GM12874 (cell line): ENCODE measurements around the gene KLHDC4.

Source experiments
- TF ChIP-seq, protein P1 (sequence below): IDR thresholded peaks from 2 replicates; pipeline ENCODE4 v1.5.1; 2011; ENCODE audit warnings: low read depth, mild to moderate bottlenecking, control low read depth, low read length, moderate library complexity; ENCODE audit not compliant: insufficient read depth

The KLHDC4 gene

GRCh38 chr16:87778830-87779579 lies 13.2 kb upstream of the KLHDC4 start:
- TF ChIP-seq, protein P1, sequence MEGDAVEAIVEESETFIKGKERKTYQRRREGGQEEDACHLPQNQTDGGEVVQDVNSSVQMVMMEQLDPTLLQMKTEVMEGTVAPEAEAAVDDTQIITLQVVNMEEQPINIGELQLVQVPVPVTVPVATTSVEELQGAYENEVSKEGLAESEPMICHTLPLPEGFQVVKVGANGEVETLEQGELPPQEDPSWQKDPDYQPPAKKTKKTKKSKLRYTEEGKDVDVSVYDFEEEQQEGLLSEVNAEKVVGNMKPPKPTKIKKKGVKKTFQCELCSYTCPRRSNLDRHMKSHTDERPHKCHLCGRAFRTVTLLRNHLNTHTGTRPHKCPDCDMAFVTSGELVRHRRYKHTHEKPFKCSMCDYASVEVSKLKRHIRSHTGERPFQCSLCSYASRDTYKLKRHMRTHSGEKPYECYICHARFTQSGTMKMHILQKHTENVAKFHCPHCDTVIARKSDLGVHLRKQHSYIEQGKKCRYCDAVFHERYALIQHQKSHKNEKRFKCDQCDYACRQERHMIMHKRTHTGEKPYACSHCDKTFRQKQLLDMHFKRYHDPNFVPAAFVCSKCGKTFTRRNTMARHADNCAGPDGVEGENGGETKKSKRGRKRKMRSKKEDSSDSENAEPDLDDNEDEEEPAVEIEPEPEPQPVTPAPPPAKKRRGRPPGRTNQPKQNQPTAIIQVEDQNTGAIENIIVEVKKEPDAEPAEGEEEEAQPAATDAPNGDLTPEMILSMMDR: peak; percentile 95

DNA sequence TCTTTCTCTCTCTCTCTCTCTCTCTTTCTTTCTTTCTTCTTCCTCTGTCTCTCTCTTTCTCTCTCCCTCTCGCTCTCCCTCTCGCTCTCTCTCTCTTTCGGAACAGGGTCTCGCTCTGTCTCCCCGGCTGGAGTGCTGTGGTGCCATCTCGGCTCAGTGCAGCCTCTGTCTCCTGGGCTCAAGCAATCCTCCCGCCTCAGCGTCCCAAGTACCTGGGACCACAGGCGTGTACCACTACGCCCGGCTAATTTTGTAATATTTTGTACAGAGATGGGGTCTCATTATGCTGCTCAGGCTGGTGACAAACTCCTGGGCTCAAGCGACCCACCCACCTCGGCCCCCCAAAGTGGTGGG lies 12.7 kb upstream of the KLHDC4 start:
- TF ChIP-seq, protein P1: no peak

DNA sequence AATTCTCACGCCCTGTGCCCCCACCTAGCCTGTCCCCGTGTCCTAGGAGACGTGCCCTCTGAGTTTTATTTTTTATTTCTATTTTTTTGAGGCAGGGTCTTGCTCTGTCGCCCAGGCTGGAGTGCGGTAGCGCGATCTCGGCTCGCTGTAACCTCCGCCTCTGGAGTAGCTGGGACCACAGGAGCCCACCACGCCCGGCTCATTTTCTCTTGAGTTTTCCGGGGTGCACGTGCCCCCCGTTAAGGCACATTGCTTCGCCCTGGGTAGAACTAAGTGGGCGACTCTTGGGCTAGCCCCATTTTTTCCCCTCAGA lies 655 bp upstream of the KLHDC4 start:
- TF ChIP-seq, protein P1: no peak

GRCh38 chr16:87765473-87765775 lies 362 bp downstream of the KLHDC4 start:
- TF ChIP-seq, protein P1: no peak

- TF ChIP-seq, protein P1: no peak
Measured at GRCh38 chr16:87764600-87765472, 950 bp downstream of the KLHDC4 start.

DNA sequence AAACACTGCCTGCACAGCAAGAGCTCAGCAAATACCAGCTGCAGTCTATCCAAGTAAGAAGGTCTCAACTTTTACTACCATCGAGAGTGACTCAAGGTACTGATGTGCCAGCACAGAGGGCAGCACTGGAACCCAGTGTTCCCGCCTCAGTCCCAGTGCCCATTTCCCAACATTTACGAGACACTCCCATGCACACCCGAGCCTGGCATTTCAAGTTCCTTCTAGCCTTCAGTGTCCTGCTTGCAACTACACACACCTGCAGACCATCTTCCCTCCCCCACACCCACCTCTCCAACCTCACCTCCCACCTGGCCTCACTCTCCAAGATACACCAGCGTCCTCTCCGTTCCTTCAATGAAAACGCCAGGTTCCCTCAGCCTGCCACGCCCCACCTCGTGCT lies 3.2 kb downstream of the KLHDC4 start:
- TF ChIP-seq, protein P1: no peak

- TF ChIP-seq, protein P1: no peak
Measured at GRCh38 chr16:87762071-87762571, 3.7 kb downstream of the KLHDC4 start.
